HG02981 (cell line): ENCODE results near the gene TRPM4.
"Not testable (repeated sequence)": the region's sequence is repeated elsewhere in the genome, so short reads cannot be mapped to it uniquely, and the experiment has no call there.

ENCODE experiments used
- ATAC-seq: cut with Tn5 transposase; IDR thresholded peaks from one replicate; pipeline ENCODE4 v1.9.1; 2021; ENCODE audit warnings: mild to moderate bottlenecking, moderate library complexity; ENCODE audit not compliant: unreplicated experiment

The TRPM4 gene

GRCh38 chr19:49223472-49223871, 65.9 kb downstream of the TRPM4 start:
- no peak for ATAC-seq

DNA sequence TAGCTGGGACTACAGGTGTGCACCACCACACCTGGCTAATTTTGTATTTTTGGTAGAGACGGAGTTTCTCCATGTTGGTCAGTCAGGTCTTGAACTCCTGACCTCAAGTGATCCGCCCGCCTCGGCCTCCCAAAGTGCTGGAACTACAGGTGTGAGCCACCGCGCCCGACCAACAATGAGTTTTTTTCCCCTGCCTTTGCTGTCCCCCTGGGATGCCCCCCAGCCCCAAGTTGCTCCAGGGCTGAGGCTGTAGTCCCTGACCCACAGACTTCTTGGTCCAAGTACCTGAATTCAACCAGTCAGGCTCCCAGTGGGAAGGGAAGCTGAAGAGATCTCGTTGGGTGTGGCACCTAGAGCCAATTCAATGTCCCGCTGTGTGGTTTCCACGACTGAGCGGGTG, 66.8 kb downstream of the TRPM4 start:
- ATAC-seq: not testable (repeated sequence)

GRCh38 chr19:49224879-49225278, 67.3 kb downstream of the TRPM4 start:
- ATAC-seq: no peak

DNA sequence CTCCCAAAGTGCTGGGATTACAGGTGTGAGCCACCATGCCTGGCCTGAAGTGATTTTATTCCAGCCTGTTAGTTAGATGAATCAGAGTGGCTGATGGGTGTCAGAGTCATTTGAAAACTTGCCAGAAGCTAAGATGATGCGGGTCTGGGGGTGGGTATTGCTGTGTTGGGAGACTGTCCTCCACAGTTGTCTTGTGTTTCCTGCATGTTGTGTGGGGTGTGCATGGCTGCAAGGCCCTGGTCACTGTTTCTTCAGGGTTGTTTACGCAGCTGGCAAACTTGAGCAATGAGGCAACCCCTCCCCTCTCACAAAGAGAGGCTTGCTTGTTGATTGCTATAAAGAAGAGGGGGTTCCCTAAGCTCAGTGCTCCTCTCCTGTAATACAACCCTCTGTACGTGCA, 71.8 kb downstream of the TRPM4 start:
- ATAC-seq: no peak

- no peak for ATAC-seq
These were observed 73.8 kb downstream of the TRPM4 start for GRCh38 chr19:49231389-49231788.

DNA sequence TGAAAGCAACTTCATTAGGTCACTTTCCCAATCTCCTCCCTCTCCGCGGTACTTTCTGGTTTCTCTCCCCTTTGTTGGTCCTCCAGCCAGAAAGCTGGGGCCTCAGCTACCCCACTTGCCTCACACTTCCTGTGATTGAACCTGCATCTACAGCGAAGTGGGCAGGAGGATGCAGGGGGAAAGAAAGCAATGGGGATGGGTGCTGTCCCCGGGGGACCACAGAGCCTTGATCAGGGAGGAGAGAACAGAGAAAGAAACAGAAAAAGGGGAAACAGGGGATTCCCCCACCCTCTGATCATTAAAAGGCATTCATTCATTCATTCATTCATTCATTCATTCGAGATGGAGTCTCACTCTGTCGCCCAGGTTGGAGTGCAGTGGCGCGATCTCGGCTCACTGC, 74.2 kb downstream of the TRPM4 start:
- no peak for ATAC-seq

DNA sequence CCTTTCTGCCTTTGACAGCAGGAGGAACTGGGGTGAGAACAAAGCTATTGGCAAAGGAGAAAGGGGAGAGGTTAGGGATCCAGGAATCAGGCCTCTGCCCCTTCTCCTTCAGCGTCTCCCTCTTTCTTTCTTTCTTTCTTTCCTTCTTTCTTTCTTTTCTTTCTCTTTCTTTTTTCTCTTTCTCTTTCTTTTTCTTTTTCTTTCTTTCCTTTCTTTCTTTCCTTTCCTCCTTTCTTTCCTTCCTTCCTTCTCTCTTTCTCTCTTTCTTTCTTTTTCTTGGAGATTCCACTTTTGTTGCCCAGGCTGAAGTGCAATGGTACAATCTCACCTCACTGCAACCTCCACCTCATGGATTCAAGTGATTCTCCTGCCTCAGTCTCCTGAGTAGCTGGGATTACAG, 75.6 kb downstream of the TRPM4 start:
- no peak for ATAC-seq

DNA sequence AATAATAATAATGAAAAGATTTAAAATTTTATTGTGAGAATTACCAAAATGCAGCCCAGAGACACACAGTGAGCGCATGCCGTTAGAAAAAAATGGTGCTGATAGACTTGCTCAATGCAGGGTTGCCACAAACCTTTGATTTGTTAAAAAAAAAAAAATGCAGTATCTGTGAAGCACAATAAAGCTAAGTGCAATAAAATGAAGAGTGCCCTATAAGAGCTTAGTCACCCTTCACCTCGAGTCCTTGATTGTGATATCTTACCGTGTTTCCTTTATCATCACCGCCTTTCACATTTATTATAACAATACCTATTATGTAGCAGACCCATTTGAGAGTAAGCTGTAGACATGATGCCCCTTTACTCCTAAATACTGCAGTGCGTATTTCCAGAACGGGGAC, 84.2 kb downstream of the TRPM4 start:
- ATAC-seq: no peak

- no peak for ATAC-seq
These were observed 85.5 kb downstream of the TRPM4 start for GRCh38 chr19:49243129-49243528.

GRCh38 chr19:49243726-49244125, 86.1 kb downstream of the TRPM4 start:
- ATAC-seq: no peak

DNA sequence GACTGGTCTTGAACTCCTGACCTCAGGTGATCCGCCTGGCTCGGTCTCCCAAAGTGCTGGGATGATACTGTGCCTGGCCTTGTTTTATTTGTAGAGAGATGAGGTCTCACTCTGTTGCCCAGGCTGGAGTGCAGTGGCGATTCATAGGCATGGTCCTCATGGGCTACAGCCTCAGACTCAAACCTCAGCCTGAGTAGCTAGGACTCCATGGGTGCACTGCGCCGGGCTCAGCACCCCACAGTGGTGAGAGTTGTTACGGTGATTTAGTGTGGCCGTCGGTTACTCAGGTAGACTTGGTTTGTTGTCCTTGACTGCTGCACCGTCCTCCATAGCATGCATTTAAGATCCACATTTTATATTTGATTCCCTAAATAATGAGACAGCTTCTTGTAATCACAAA, 86.7 kb downstream of the TRPM4 start:
- no peak for ATAC-seq

- no peak for ATAC-seq
These were observed 90.1 kb downstream of the TRPM4 start for GRCh38 chr19:49247676-49248075.

DNA sequence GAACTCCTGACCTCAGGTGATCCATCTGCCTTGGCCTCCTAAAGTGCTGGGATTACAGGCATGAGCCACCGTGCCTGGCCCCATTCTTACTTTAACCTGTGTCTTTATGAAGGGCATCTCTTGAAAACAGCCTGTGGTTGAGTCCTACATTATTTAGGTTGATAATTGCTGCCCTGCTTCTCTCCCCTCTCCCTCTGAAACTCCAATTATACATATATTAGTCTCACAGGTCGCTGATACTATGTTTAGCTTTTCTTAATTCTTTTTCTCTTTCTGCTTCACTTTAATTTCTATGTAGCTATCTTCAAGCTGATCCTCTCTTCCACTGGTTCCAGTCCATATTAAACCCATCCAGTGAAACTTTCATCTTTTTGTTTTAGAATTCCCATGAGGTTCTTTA, 92.3 kb downstream of the TRPM4 start:
- no peak for ATAC-seq

- ATAC-seq: no peak
These were observed 98.1 kb downstream of the TRPM4 start for GRCh38 chr19:49255674-49256073.

- no peak for ATAC-seq
These were observed 99.1 kb downstream of the TRPM4 start for GRCh38 chr19:49256691-49257090.
